Ishikawa (cell line): ENCODE results near the gene PPP1R13L.

ENCODE experiments used
- CEBPB ChIP-seq: IDR thresholded peaks from 2 replicates; pipeline ENCODE4 v1.6.1; 2012
- CREB1 ChIP-seq: IDR thresholded peaks from 2 replicates; pipeline ENCODE4 v1.6.1; 2012; ENCODE audit warnings: low read depth
- FOXM1 ChIP-seq: IDR thresholded peaks from 2 replicates; pipeline ENCODE4 v1.6.1; 2012; ENCODE audit warnings: low read depth, borderline replicate concordance
- MAX ChIP-seq: IDR thresholded peaks from 2 replicates; pipeline ENCODE4 v1.6.1; 2012
- RAD21 ChIP-seq: IDR thresholded peaks from 2 replicates; pipeline ENCODE4 v1.6.1; 2012; ENCODE audit warnings: low read depth
- REST ChIP-seq: IDR thresholded peaks from 2 replicates; pipeline ENCODE4 v1.6.1; 2012; ENCODE audit warnings: low read depth, mild to moderate bottlenecking
- TAF1 ChIP-seq: IDR thresholded peaks from 2 replicates; pipeline ENCODE4 v1.6.1; 2012; ENCODE audit warnings: low read depth, mild to moderate bottlenecking

- no peak for TF ChIP-seq REST
- no peak for TF ChIP-seq TAF1
- TF ChIP-seq RAD21: no peak
- TF ChIP-seq CEBPB: no peak
- no peak for TF ChIP-seq FOXM1
- TF ChIP-seq MAX: no peak
- no peak for TF ChIP-seq CREB1
Measured at GRCh38 chr19:45361608-45362007, 43.3 kb downstream of the PPP1R13L start.
